ENCODE data around the gene LRRD1. TPM values are rescaled to one million over a fixed set of nuclear protein-coding genes. Genes with fewer than 3 reads are reported as not detected.
A peak's percentile ranks its signal among the peaks of the same experiment; 100 is the strongest.
"Not testable (repeated sequence)": the region's sequence is repeated elsewhere in the genome, so short reads cannot be mapped to it uniquely, and the experiment has no call there.

Gene LRRD1
- not detected for total RNA-seq

- Mint-ChIP-seq H3K27me3 (ENCODE audit: low read depth) (peaks cover 3% of the 10 kb centered on the region), H3K27ac (no peak within 1 kb of the TSS), H3K4me3 (peak within 1 kb of the TSS; percentile 72), H3K9me3 (peaks cover 1% of the 10 kb centered on the region), H3K4me1 (ENCODE audit: low read depth) (peaks cover 10% of the 10 kb centered on the region), H3K36me3 (ENCODE audit: low read depth) (no peaks in the 10 kb centered on the region)
- CTCF ChIA-PET = interaction anchor here (0.5 to 1.5 kb wide), 20 partner anchors 17 to 865 kb away, joined by 3 to 7 read pairs (median 3); partner anchors contain the start of genes ANKIB1, GATAD1 and KRIT1
- DNase-seq = peak; percentile 94
- intact Hi-C loops (cut with micrococcal nuclease) = loop anchor here (1.0 to 10.0 kb wide), 10 partner anchors 45 to 1053 kb away; partner anchors contain the start of genes AKAP9, ANKIB1, CYP51A1 and GATAD1
Measured at GRCh38 chr7:92178928-92179924, at the start of gene LRRD1. TSS of gene LRRD1 (minus strand) at chr7:92179142. CDS start at chr7:92165202, 13,940 bp downstream.

GRCh38 chr7:92228742-92229141 lies 49.8 kb upstream of the LRRD1 start:
- no peak for DNase-seq
- H3K36me3 Mint-ChIP-seq (ENCODE audit: low read depth) = peaks cover 50% of the 10 kb centered on the region
- no peaks in the 10 kb centered on the region for H3K27me3 Mint-ChIP-seq (ENCODE audit: low read depth)
- intact Hi-C loops (cut with micrococcal nuclease) = no loop called here
- CTCF ChIA-PET = interaction anchor here (1.2 to 1.4 kb wide), 2 partner anchors 49 to 96 kb away, joined by 3 to 4 read pairs; no protein-coding TSS in a partner anchor
- no peak overlapping the region for H3K4me3 Mint-ChIP-seq
- H3K9me3 Mint-ChIP-seq = no peaks in the 10 kb centered on the region
- H3K27ac Mint-ChIP-seq = no peak overlapping the region
- peaks cover 7% of the 10 kb centered on the region for H3K4me1 Mint-ChIP-seq (ENCODE audit: low read depth)

- intact Hi-C loops (cut with micrococcal nuclease) = no loop called here
- CTCF ChIA-PET = interaction anchor here (1.4 kb wide), 1 partner anchor 49 kb away, joined by 4 read pairs; no protein-coding TSS in a partner anchor
- H3K27ac Mint-ChIP-seq = no peak overlapping the region
Measured at GRCh38 chr7:92228100-92228499, 49.2 kb upstream of the LRRD1 start.

GRCh38 chr7:92226981-92227380 lies 48.0 kb upstream of the LRRD1 start:
- Mint-ChIP-seq H3K36me3 (ENCODE audit: low read depth) (peaks cover 43% of the 10 kb centered on the region), H3K27me3 (ENCODE audit: low read depth) (no peaks in the 10 kb centered on the region), H3K27ac (no peak overlapping the region), H3K9me3 (no peaks in the 10 kb centered on the region), H3K4me1 (ENCODE audit: low read depth) (peaks cover 7% of the 10 kb centered on the region), H3K4me3 (no peak overlapping the region)
- intact Hi-C loops (cut with micrococcal nuclease) = no loop called here
- CTCF ChIA-PET = no interaction called here
- no peak for DNase-seq

More at GRCh38 chr7:92228100-92228499, 49.2 kb upstream of the LRRD1 start:
- Mint-ChIP-seq H3K36me3 (ENCODE audit: low read depth) (peaks cover 46% of the 10 kb centered on the region), H3K4me3 (no peak overlapping the region), H3K9me3 (no peaks in the 10 kb centered on the region), H3K27me3 (ENCODE audit: low read depth) (no peaks in the 10 kb centered on the region), H3K4me1 (ENCODE audit: low read depth) (peaks cover 7% of the 10 kb centered on the region)
- DNase-seq = no peak

GRCh38 chr7:92221766-92222165 lies 42.8 kb upstream of the LRRD1 start:
- CTCF ChIA-PET = interaction anchor here (0.6 kb wide), 1 partner anchor 126 kb away, joined by 3 read pairs; no protein-coding TSS in a partner anchor
- Mint-ChIP-seq H3K9me3 (no peaks in the 10 kb centered on the region), H3K27ac (no peak overlapping the region), H3K4me1 (ENCODE audit: low read depth) (no peaks in the 10 kb centered on the region), H3K36me3 (ENCODE audit: low read depth) (peaks cover 42% of the 10 kb centered on the region), H3K27me3 (ENCODE audit: low read depth) (no peaks in the 10 kb centered on the region), H3K4me3 (no peak overlapping the region)
- intact Hi-C loops (cut with micrococcal nuclease) = no loop called here
- no peak for DNase-seq

- peaks cover 66% of the 10 kb centered on the region for H3K36me3 Mint-ChIP-seq (ENCODE audit: low read depth)
- no peak overlapping the region for H3K27ac Mint-ChIP-seq
- H3K27me3 Mint-ChIP-seq (ENCODE audit: low read depth) = no peaks in the 10 kb centered on the region
- H3K9me3 Mint-ChIP-seq = peaks cover 16% of the 10 kb centered on the region
- DNase-seq = no peak
- intact Hi-C loops (cut with micrococcal nuclease) = no loop called here
- CTCF ChIA-PET = no interaction called here
- no peak overlapping the region for H3K4me3 Mint-ChIP-seq
- peaks cover 14% of the 10 kb centered on the region for H3K4me1 Mint-ChIP-seq (ENCODE audit: low read depth)
Measured at GRCh38 chr7:92206672-92207071, 27.7 kb upstream of the LRRD1 start.

- peaks cover 16% of the 10 kb centered on the region for H3K9me3 Mint-ChIP-seq
- H3K36me3 Mint-ChIP-seq (ENCODE audit: low read depth) = peaks cover 62% of the 10 kb centered on the region
- no peaks in the 10 kb centered on the region for H3K27me3 Mint-ChIP-seq (ENCODE audit: low read depth)
- intact Hi-C loops (cut with micrococcal nuclease) = no loop called here
- no peak for DNase-seq
- CTCF ChIA-PET = no interaction called here
- no peak overlapping the region for H3K4me3 Mint-ChIP-seq
- peaks cover 14% of the 10 kb centered on the region for H3K4me1 Mint-ChIP-seq (ENCODE audit: low read depth)
- H3K27ac Mint-ChIP-seq = no peak overlapping the region
Measured at GRCh38 chr7:92205987-92206386, 27.0 kb upstream of the LRRD1 start.

- H3K27ac Mint-ChIP-seq = no peak overlapping the region
- no peak for DNase-seq
- H3K27me3 Mint-ChIP-seq (ENCODE audit: low read depth) = no peaks in the 10 kb centered on the region
- intact Hi-C loops (cut with micrococcal nuclease) = no loop called here
- CTCF ChIA-PET = interaction anchor here (0.6 to 0.7 kb wide), 2 partner anchors 14 to 32 kb away, joined by 5 read pairs; no protein-coding TSS in a partner anchor
- H3K9me3 Mint-ChIP-seq = no peaks in the 10 kb centered on the region
- H3K36me3 Mint-ChIP-seq (ENCODE audit: low read depth) = peaks cover 39% of the 10 kb centered on the region
- no peak overlapping the region for H3K4me3 Mint-ChIP-seq
- H3K4me1 Mint-ChIP-seq (ENCODE audit: low read depth) = no peaks in the 10 kb centered on the region
Measured at GRCh38 chr7:92200791-92201190, 21.8 kb upstream of the LRRD1 start.

- H3K27me3 Mint-ChIP-seq (ENCODE audit: low read depth) = no peaks in the 10 kb centered on the region
- peaks cover 28% of the 10 kb centered on the region for H3K36me3 Mint-ChIP-seq (ENCODE audit: low read depth)
- H3K27ac Mint-ChIP-seq = no peak overlapping the region
- no peak overlapping the region for H3K4me3 Mint-ChIP-seq
- H3K9me3 Mint-ChIP-seq = peaks cover 31% of the 10 kb centered on the region
- no peaks in the 10 kb centered on the region for H3K4me1 Mint-ChIP-seq (ENCODE audit: low read depth)
- intact Hi-C loops (cut with micrococcal nuclease) = no loop called here
- CTCF ChIA-PET = no interaction called here
- no peak for DNase-seq
Measured at GRCh38 chr7:92192326-92192725, 13.4 kb upstream of the LRRD1 start.

GRCh38 chr7:92189246-92189645 lies 10.3 kb upstream of the LRRD1 start:
- H3K4me3 Mint-ChIP-seq; DNase-seq; intact Hi-C loops (cut with micrococcal nuclease); H3K27me3 Mint-ChIP-seq (ENCODE audit: low read depth); H3K27ac Mint-ChIP-seq; CTCF ChIA-PET; H3K4me1 Mint-ChIP-seq (ENCODE audit: low read depth): not testable (repeated sequence)
- H3K36me3 Mint-ChIP-seq (ENCODE audit: low read depth) = peaks cover 10% of the 10 kb centered on the region
- peaks cover 34% of the 10 kb centered on the region for H3K9me3 Mint-ChIP-seq

GRCh38 chr7:92184294-92184693 lies 5.4 kb upstream of the LRRD1 start:
- CTCF ChIA-PET; H3K27me3 Mint-ChIP-seq (ENCODE audit: low read depth); H3K4me3 Mint-ChIP-seq; H3K4me1 Mint-ChIP-seq (ENCODE audit: low read depth); intact Hi-C loops (cut with micrococcal nuclease); H3K27ac Mint-ChIP-seq; H3K36me3 Mint-ChIP-seq (ENCODE audit: low read depth); DNase-seq: not testable (repeated sequence)
- peaks cover 14% of the 10 kb centered on the region for H3K9me3 Mint-ChIP-seq

GRCh38 chr7:92177362-92177761 lies 1.6 kb downstream of the LRRD1 start:
- CTCF ChIA-PET = interaction anchor here (0.6 to 1.4 kb wide), 6 partner anchors 44 to 284 kb away, joined by 3 to 8 read pairs (median 4); no protein-coding TSS in a partner anchor
- no peak overlapping the region for H3K27ac Mint-ChIP-seq
- H3K9me3 Mint-ChIP-seq = no peaks in the 10 kb centered on the region
- peaks cover 3% of the 10 kb centered on the region for H3K27me3 Mint-ChIP-seq (ENCODE audit: low read depth)
- intact Hi-C loops (cut with micrococcal nuclease) = loop anchor here (5.0 to 10.0 kb wide), 2 partner anchors 877 to 1055 kb away; partner anchors contain the start of gene VPS50
- H3K4me3 Mint-ChIP-seq = no peak overlapping the region
- DNase-seq = no peak
- H3K4me1 Mint-ChIP-seq (ENCODE audit: low read depth) = peaks cover 10% of the 10 kb centered on the region
- H3K36me3 Mint-ChIP-seq (ENCODE audit: low read depth) = no peaks in the 10 kb centered on the region

All from activated naive CD4-positive, alpha-beta T cell treated with anti-CD3 and anti-CD28 coated beads for 36 hours (primary cell).